Gastroesophageal sphincter (tissue), 3 donors: ENCODE data around the gene SMAP2.

Experiments
- EP300 ChIP-seq: sonication (generic); formaldehyde crosslinking; IDR thresholded peaks from one replicate; pipeline ENCODE4 v1.6.1; 2017; ENCODE audit warnings: antibody characterized with exemption, mild to moderate bottlenecking
- POLR2A ChIP-seq, 2 donors: fragments of 450-650 bp; IDR thresholded peaks; one replicate each; pipeline ENCODE4 v1.6.1; 2017; ENCODE audit warnings: antibody characterized with exemption in 2 of 2, mild to moderate bottlenecking in 2 of 2, moderate library complexity in 1 of 2
- TF ChIP-seq, protein P1 (sequence below), 4 experiments: fragments of 200-600 bp in 2 of 4; fragments of 450-650 bp in 2 of 4; sonication (generic) in 1 of 4; IDR thresholded peaks; one replicate each; pipeline ENCODE4 v1.5.1; 2017 to 2019; ENCODE audit warnings: antibody characterized with exemption in 4 of 4, mild to moderate bottlenecking in 2 of 4, moderate library complexity in 2 of 4

DNA sequence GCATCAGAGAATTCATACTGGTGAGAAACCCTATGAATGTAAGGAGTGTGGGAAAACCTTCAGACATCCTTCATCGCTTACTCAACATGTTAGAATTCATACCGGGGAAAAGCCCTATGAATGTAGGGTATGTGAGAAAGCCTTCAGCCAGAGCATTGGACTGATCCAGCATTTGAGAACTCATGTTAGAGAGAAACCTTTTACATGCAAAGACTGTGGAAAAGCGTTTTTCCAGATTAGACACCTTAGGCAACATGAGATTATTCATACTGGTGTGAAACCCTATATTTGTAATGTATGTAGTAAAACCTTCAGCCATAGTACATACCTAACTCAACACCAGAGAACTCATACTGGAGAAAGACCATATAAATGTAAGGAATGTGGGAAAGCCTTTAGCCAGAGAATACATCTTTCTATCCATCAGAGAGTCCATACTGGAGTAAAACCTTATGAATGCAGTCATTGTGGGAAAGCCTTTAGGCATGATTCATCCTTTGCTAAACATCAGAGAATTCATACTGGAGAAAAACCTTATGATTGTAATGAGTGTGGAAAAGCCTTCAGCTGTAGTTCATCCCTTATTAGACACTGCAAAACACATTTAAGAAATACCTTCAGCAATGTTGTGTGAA lies 89.5 kb downstream of the SMAP2 start:
- TF ChIP-seq, protein P1, sequence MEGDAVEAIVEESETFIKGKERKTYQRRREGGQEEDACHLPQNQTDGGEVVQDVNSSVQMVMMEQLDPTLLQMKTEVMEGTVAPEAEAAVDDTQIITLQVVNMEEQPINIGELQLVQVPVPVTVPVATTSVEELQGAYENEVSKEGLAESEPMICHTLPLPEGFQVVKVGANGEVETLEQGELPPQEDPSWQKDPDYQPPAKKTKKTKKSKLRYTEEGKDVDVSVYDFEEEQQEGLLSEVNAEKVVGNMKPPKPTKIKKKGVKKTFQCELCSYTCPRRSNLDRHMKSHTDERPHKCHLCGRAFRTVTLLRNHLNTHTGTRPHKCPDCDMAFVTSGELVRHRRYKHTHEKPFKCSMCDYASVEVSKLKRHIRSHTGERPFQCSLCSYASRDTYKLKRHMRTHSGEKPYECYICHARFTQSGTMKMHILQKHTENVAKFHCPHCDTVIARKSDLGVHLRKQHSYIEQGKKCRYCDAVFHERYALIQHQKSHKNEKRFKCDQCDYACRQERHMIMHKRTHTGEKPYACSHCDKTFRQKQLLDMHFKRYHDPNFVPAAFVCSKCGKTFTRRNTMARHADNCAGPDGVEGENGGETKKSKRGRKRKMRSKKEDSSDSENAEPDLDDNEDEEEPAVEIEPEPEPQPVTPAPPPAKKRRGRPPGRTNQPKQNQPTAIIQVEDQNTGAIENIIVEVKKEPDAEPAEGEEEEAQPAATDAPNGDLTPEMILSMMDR (IDR thresholded peaks at IDR 0.05), result no peak
- TF ChIP-seq POLR2A (IDR thresholded peaks at IDR 0.05), result no peak
- TF ChIP-seq EP300, result no peak
